HG03565 (cell line): Measurements from ENCODE around the gene ITPKB.
"Not testable (repeated sequence)": the region's sequence is repeated elsewhere in the genome, so short reads cannot be mapped to it uniquely, and the experiment has no call there.

Experiments used
- ATAC-seq: cut with Tn5 transposase; IDR thresholded peaks from one replicate; pipeline ENCODE4 v1.9.1; 2021; ENCODE audit warnings: mild to moderate bottlenecking, moderate library complexity; ENCODE audit not compliant: unreplicated experiment

Gene ITPKB

GRCh38 chr1:226738995-226739695 is at the start of gene ITPKB:
TSS of gene ITPKB (minus strand) at chr1:226739282. CDS start at chr1:226737458, 1,824 bp downstream.
- no peak for ATAC-seq

- no peak for ATAC-seq
Observed at GRCh38 chr1:226787638-226788037, 48.6 kb upstream of the ITPKB start.

GRCh38 chr1:226787071-226787470 is 48.0 kb upstream of the ITPKB start:
- ATAC-seq = no peak

GRCh38 chr1:226786550-226786949 is 47.5 kb upstream of the ITPKB start:
- ATAC-seq = peak; percentile 80

GRCh38 chr1:226785805-226786204 is 46.7 kb upstream of the ITPKB start:
- ATAC-seq = no peak

GRCh38 chr1:226784081-226785049 is 45.3 kb upstream of the ITPKB start:
- ATAC-seq = no peak

GRCh38 chr1:226782845-226783601 is 43.9 kb upstream of the ITPKB start:
- no peak for ATAC-seq

- no peak for ATAC-seq
Observed at GRCh38 chr1:226781937-226782609, 43.0 kb upstream of the ITPKB start.

- ATAC-seq = no peak
Observed at GRCh38 chr1:226779561-226779960, 40.5 kb upstream of the ITPKB start.

- ATAC-seq = no peak
Observed at GRCh38 chr1:226778657-226779058, 39.6 kb upstream of the ITPKB start.

- ATAC-seq = no peak
Observed at GRCh38 chr1:226776975-226777374, 37.9 kb upstream of the ITPKB start.

- no peak for ATAC-seq
Observed at GRCh38 chr1:226776066-226776465, 37.0 kb upstream of the ITPKB start.

GRCh38 chr1:226772446-226773139 is 33.5 kb upstream of the ITPKB start:
- peak; percentile 73 for ATAC-seq

- not testable (repeated sequence) for ATAC-seq
Observed at GRCh38 chr1:226767170-226767569, 28.1 kb upstream of the ITPKB start.

- no peak for ATAC-seq
Observed at GRCh38 chr1:226766565-226766964, 27.5 kb upstream of the ITPKB start.

- peak; percentile 71 for ATAC-seq
Observed at GRCh38 chr1:226764533-226764932, 25.5 kb upstream of the ITPKB start.

- no peak for ATAC-seq
Observed at GRCh38 chr1:226763905-226764264, 24.8 kb upstream of the ITPKB start.

GRCh38 chr1:226762988-226763904 is 24.2 kb upstream of the ITPKB start:
- ATAC-seq = no peak

- ATAC-seq = no peak
Observed at GRCh38 chr1:226762055-226762454, 23.0 kb upstream of the ITPKB start.
